ENCODE data around the gene SH3PXD2A. TPM values are rescaled to one million over a fixed set of nuclear protein-coding genes. Genes with fewer than 3 reads are reported as not detected.

Gene SH3PXD2A
- total RNA-seq, 3 donors from 2014 or later = 14.3 to 30.5 (median 14.7) TPM

- no peak for DNase-seq (ENCODE audit: low spot score in 2 of 2)
- H3K27ac ChIP-seq = peak overlapping the region in 1 of 2 donors; percentile 25
- intact Hi-C loops (cut with DNase I; ENCODE audit: low total_unique reads) = no loop called here
- H3K36me3 ChIP-seq = no peaks in the 10 kb centered on the region
- H3K4me3 ChIP-seq = no peak overlapping the region
- H3K4me1 ChIP-seq = no peaks in the 10 kb centered on the region
- no peaks in the 10 kb centered on the region for H3K9me3 ChIP-seq
- no peak for TF ChIP-seq CTCF (IDR thresholded peaks at IDR 0.05)
- no peak for TF ChIP-seq POLR2A (IDR thresholded peaks at IDR 0.05)
- no peak for TF ChIP-seq POLR2AphosphoS5 (IDR thresholded peaks at IDR 0.05)
- H3K27me3 ChIP-seq = no peaks in the 10 kb centered on the region
Observed at GRCh38 chr10:103691267-103691666, 164.1 kb downstream of the SH3PXD2A start.

- TF ChIP-seq POLR2AphosphoS5 (IDR thresholded peaks at IDR 0.05) (no peak), CTCF (IDR thresholded peaks at IDR 0.05) (no peak), POLR2A (IDR thresholded peaks at IDR 0.05) (no peak)
- no peak overlapping the region for H3K4me3 ChIP-seq
- no peak overlapping the region for H3K27ac ChIP-seq
- no peaks in the 10 kb centered on the region for H3K4me1 ChIP-seq
- DNase-seq (ENCODE audit: low spot score in 2 of 2) = no peak
- intact Hi-C loops (cut with DNase I; ENCODE audit: low total_unique reads) = no loop called here
- H3K9me3 ChIP-seq = no peaks in the 10 kb centered on the region
- H3K27me3 ChIP-seq = no peaks in the 10 kb centered on the region
- no peaks in the 10 kb centered on the region for H3K36me3 ChIP-seq
Observed at GRCh38 chr10:103690281-103690680, 165.1 kb downstream of the SH3PXD2A start.

- no peak overlapping the region for H3K4me3 ChIP-seq
- H3K9me3 ChIP-seq = no peaks in the 10 kb centered on the region
- intact Hi-C loops (cut with DNase I; ENCODE audit: low total_unique reads) = loop anchor here (10.0 kb wide), 1 partner anchor 84 kb away; no protein-coding TSS in a partner anchor
- no peaks in the 10 kb centered on the region for H3K27me3 ChIP-seq
- no peak for TF ChIP-seq POLR2AphosphoS5 (IDR thresholded peaks at IDR 0.05)
- TF ChIP-seq CTCF (IDR thresholded peaks at IDR 0.05) = no peak
- no peak for TF ChIP-seq POLR2A (IDR thresholded peaks at IDR 0.05)
- H3K27ac ChIP-seq = peak overlapping the region in 1 of 2 donors; percentile 38
- no peaks in the 10 kb centered on the region for H3K36me3 ChIP-seq
- no peak for DNase-seq (ENCODE audit: low spot score in 2 of 2)
- no peaks in the 10 kb centered on the region for H3K4me1 ChIP-seq
Observed at GRCh38 chr10:103688491-103688890, 166.9 kb downstream of the SH3PXD2A start.

GRCh38 chr10:103687718-103688117 lies 167.7 kb downstream of the SH3PXD2A start:
- Histone ChIP-seq H3K27me3 (no peaks in the 10 kb centered on the region), H3K27ac (no peak overlapping the region), H3K4me3 (no peak overlapping the region), H3K4me1 (no peaks in the 10 kb centered on the region), H3K9me3 (no peaks in the 10 kb centered on the region), H3K36me3 (no peaks in the 10 kb centered on the region)
- no peak for DNase-seq (ENCODE audit: low spot score in 2 of 2)
- TF ChIP-seq POLR2AphosphoS5 (IDR thresholded peaks at IDR 0.05) = no peak
- intact Hi-C loops (cut with DNase I; ENCODE audit: low total_unique reads) = loop anchor here (10.0 kb wide), 1 partner anchor 83 kb away; no protein-coding TSS in a partner anchor

GRCh38 chr10:103687172-103687571 lies 168.2 kb downstream of the SH3PXD2A start:
- H3K4me1 ChIP-seq = no peaks in the 10 kb centered on the region
- DNase-seq (ENCODE audit: low spot score in 2 of 2) = no peak
- TF ChIP-seq CTCF (IDR thresholded peaks at IDR 0.05) (no peak), POLR2AphosphoS5 (IDR thresholded peaks at IDR 0.05) (no peak), POLR2A (IDR thresholded peaks at IDR 0.05) (no peak)
- intact Hi-C loops (cut with DNase I; ENCODE audit: low total_unique reads) = loop anchor here (10.0 kb wide), 1 partner anchor 82 kb away; no protein-coding TSS in a partner anchor
- no peak overlapping the region for H3K27ac ChIP-seq
- H3K4me3 ChIP-seq = no peak overlapping the region
- no peaks in the 10 kb centered on the region for H3K9me3 ChIP-seq
- H3K27me3 ChIP-seq = no peaks in the 10 kb centered on the region
- no peaks in the 10 kb centered on the region for H3K36me3 ChIP-seq
